Measurements from ENCODE around the gene LILRA2.
"Not testable (repeated sequence)": the region's sequence is repeated elsewhere in the genome, so short reads cannot be mapped to it uniquely, and the experiment has no call there.

Gene LILRA2

GRCh38 chr19:54571715-54572615 is 1.6 kb upstream of the LILRA2 start:
- not testable (repeated sequence) for DNase-seq

GRCh38 chr19:54572696-54573311 is 786 bp upstream of the LILRA2 start:
- DNase-seq: no peak

GRCh38 chr19:54574051-54574450 is 461 bp downstream of the LILRA2 start:
- no peak for DNase-seq

- no peak for DNase-seq
Observed at GRCh38 chr19:54574527-54575056, 1.0 kb downstream of the LILRA2 start.

- not testable (repeated sequence) for DNase-seq
Observed at GRCh38 chr19:54575205-54575604, 1.6 kb downstream of the LILRA2 start.

- no peak for DNase-seq
Observed at GRCh38 chr19:54576411-54576976, 2.9 kb downstream of the LILRA2 start.

DNA sequence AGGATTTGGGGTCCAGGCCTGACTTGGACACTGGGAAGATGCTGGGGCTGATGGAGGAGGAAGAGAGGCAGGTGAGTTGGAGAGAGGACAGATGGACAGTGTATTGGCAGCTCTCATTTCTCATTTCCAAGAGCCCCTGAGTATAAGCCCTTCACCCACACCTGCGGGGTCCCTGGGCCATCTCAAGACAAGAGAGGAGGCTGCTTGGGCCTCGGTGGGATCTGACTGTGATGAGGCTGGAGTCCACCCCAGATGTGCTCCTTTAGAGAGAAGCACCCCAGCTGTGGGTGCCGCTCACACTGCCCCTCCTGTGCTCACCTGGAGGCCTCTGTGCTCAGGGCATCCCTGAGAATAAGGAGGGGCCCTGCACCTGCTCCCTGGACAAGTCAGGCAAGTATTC is 3.7 kb downstream of the LILRA2 start:
- DNase-seq: no peak

GRCh38 chr19:54578268-54578667 is 4.7 kb downstream of the LILRA2 start:
- not testable (repeated sequence) for DNase-seq

GRCh38 chr19:54586397-54586796 is 12.8 kb downstream of the LILRA2 start:
- DNase-seq: no peak

- DNase-seq: no peak
Observed at GRCh38 chr19:54587026-54587425, 13.4 kb downstream of the LILRA2 start.

GRCh38 chr19:54593445-54593844 is 19.9 kb downstream of the LILRA2 start, which contains the start of gene LILRA1:
Gene LILRA1, plus strand, starts transcription at chr19:54593632. Its CDS starts 613 bp downstream, at chr19:54594245.
- DNase-seq: not testable (repeated sequence)

DNA sequence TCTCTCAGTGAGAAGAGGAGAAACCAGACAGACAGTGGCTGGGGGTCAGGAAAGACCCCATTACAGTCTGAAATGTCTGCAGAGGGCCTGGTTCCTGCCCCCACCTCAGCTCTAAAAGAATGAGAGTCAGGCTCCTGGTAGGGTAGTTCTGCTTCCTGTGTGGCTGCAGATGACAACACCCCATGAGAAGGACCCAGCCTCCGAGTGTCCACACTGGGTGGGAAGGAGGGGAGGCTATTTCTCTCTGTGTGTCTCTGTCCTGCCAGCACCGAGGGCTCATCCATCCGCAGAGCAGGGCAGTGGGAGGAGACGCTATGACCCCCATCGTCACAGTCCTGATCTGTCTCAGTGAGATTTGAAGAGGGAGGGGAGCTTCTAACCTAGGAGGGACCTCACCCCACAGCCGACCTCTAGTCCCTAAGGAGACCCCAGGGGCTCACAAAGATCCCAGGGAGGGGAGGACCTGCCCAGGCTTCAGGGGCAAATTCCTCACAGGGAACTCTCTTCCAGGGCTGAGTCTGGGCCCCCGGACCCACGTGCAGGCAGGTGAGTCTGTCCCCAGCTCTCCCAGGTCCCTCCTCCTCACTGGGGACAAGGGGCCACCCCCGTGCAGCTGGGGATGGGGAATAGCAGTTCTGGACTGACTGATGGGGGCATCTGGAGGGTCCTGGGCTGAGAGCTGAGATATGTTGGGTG is 20.5 kb downstream of the LILRA2 start:
- DNase-seq: not testable (repeated sequence)

- no peak for DNase-seq
Observed at GRCh38 chr19:54594737-54595136, 21.1 kb downstream of the LILRA2 start.

DNA sequence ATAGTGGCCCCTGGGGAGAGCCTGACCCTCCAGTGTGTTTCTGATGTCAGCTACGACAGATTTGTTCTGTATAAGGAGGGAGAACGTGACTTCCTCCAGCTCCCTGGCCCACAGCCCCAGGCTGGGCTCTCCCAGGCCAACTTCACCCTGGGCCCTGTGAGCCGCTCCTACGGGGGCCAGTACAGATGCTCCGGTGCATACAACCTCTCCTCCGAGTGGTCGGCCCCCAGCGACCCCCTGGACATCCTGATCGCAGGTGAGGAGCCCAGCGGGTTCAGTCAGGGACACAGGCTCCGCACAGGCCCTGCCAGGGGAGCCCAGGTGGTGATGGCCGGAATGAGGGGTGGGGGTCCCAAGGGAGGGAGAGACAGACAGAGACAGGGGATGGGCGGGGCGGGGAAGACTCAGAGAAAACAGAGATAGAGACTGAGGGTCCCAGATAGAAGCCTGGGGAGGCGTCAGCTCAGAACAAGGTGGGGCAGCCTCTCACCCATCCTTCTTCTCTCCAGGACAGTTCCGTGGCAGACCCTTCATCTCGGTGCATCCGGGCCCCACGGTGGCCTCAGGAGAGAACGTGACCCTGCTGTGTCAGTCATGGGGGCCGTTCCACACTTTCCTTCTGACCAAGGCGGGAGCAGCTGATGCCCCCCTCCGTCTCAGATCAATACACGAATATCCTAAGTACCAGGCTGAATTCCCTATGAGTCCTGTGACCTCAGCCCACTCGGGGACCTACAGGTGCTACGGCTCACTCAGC is 22.3 kb downstream of the LILRA2 start:
- not testable (repeated sequence) for DNase-seq

- DNase-seq: no peak
Observed at GRCh38 chr19:54600212-54600611, 26.6 kb downstream of the LILRA2 start.

DNA sequence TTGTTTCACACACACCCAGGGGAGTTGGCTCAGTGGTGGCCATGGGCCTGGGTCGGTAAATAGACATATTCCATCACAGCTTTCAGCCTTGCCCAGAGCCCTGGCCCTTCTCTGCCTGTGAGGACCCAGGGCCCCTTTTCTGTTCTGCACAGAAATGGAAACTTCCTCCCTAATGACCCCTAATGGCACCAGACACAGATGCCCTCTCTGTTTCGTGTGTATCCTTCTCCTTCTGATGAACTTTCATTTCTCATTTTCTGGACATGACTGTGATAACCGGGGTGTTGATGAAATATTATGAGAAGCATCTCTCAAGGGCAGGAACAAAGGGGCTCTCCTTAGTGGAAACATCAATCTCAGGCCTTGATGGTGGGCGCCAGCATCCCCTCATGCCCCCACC is 32.6 kb downstream of the LILRA2 start:
- DNase-seq: no peak

- no peak for DNase-seq
Observed at GRCh38 chr19:54606891-54607784, 33.5 kb downstream of the LILRA2 start.

DNA sequence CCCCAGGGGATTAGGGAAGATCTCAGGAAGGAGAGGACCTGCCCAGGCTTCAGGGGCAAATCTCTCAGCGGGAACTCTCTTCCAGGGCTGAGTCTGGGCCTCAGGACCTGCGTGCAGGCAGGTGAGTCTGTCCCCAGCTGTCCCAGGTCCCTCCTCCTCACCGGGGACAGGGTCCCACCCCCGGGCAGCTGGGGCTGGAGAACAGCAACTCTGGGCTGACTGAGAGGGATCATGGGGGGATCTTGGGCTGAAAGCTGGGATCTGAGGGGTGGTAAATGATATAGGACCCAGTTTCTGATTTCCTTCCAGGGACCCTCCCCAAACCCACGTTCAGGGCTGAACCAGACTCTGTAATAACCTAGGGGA is 34.2 kb downstream of the LILRA2 start:
- no peak for DNase-seq

DNA sequence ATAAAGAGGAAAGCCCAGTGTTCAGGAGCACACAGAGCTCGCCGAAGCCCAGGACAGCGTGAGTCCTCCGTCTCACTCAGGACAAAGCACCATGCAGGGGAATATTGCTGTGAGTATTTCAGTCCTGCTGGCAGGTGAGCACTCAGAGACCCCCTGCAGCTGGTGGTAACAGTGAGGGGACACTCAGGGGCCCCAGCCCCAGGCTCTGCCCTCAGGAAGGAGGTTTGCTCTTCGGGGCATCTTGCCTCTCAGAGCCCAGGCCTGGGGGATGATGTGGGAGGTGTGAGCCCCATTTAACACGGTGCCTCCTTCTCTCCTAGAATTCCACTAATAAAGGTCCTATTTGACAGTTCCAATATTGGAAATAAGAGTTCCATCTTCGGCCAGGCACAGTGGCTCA is 34.6 kb downstream of the LILRA2 start:
- DNase-seq: no peak

- no peak for DNase-seq
Observed at GRCh38 chr19:54608792-54609191, 35.2 kb downstream of the LILRA2 start.

DNA sequence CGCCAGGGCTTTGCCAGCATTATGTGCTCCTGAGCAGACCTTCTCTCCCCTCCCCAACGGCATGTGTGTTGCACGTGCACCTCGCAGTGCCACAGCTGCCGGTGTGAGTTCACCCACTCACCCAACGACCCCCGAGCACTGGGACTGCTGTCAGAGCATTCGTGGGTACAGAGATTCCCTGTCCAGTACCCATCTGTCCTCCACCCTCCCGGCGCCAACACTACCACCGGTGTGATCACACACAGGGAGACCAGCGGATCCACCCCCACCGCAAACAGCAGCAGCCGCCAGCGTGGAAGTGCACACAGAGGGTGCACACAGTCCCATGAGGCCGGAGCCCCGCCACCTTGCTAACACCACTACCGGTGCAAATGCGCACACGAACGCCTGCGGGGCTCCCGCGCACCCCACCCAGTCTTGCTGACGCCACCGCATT is 35.8 kb downstream of the LILRA2 start:
- no peak for DNase-seq

Data from fibroblast of skin of abdomen (primary cell).